Hepatocyte (in vitro differentiated cells): ENCODE results near the gene ATP2B3. TPM values are rescaled to one million over a fixed set of nuclear protein-coding genes. Genes with fewer than 3 reads are reported as not detected.

Experiments used
- DNase-seq: peaks from one replicate; pipeline ENCODE4 v3.0.0-alpha.2; 2016; ENCODE audit warnings: low spot score
- H2AFZ ChIP-seq: fragments of 200-600 bp; sonication (generic); 2 replicates; pipeline ENCODE4 v1.6.0; 2016; ENCODE audit warnings: antibody characterized with exemption, mild to moderate bottlenecking
- H3K27ac ChIP-seq: fragments of 200-600 bp; sonication (generic); 2 replicates; pipeline ENCODE4 v1.5.1; 2016; ENCODE audit warnings: mild to moderate bottlenecking
- H3K27me3 ChIP-seq: fragments of 200-600 bp; sonication (generic); 2 replicates; pipeline ENCODE4 v1.6.1; 2016
- H3K36me3 ChIP-seq: fragments of 200-600 bp; sonication (generic); replicated peaks from 2 replicates; pipeline ENCODE4 v1.5.1; 2016; ENCODE audit warnings: low read depth; ENCODE audit not compliant: insufficient read depth
- H3K4me1 ChIP-seq: fragments of 200-600 bp; sonication (generic); 2 replicates; pipeline ENCODE4 v1.5.1; 2016; ENCODE audit warnings: mild to moderate bottlenecking, moderate library complexity; ENCODE audit not compliant: insufficient read depth
- H3K4me2 ChIP-seq: fragments of 200-600 bp; sonication (generic); 2 replicates; pipeline ENCODE4 v1.6.0; 2016
- H3K4me3 ChIP-seq: fragments of 200-600 bp; sonication (generic); 2 replicates; pipeline ENCODE4 v1.5.1; 2016; ENCODE audit warnings: mild to moderate bottlenecking
- H3K79me2 ChIP-seq: fragments of 200-600 bp; sonication (generic); 2 replicates; pipeline ENCODE4 v1.6.0; 2017; ENCODE audit warnings: mild to moderate bottlenecking
- H3K9me2 ChIP-seq: fragments of 200-600 bp; sonication (generic); replicated peaks from 2 replicates; pipeline ENCODE4 v1.6.0; 2017; ENCODE audit warnings: mild to moderate bottlenecking; ENCODE audit not compliant: insufficient read depth
- H3K9me3 ChIP-seq: fragments of 200-600 bp; sonication (generic); 2 replicates; pipeline ENCODE4 v1.5.1; 2016; ENCODE audit warnings: low read depth, mild to moderate bottlenecking
- H4K20me1 ChIP-seq: fragments of 200-600 bp; sonication (generic); 2 replicates; pipeline ENCODE4 v1.6.0; 2016; ENCODE audit warnings: mild to moderate bottlenecking; ENCODE audit not compliant: insufficient read depth, poor library complexity, severe bottlenecking
- CTCF ChIP-seq: fragments of 200-600 bp; sonication (generic); IDR thresholded peaks from 2 replicates; pipeline ENCODE4 v1.5.1; 2016; ENCODE audit warnings: antibody characterized with exemption, mild to moderate bottlenecking; ENCODE audit not compliant: poor library complexity
- EZH2 ChIP-seq: fragments of 200-600 bp; sonication (generic); IDR thresholded peaks from 2 replicates; pipeline ENCODE4 v1.6.1; 2016; ENCODE audit warnings: antibody characterized with exemption, mild to moderate bottlenecking, borderline replicate concordance
- EZH2phosphoT487 ChIP-seq: fragments of 200-600 bp; sonication (generic); IDR thresholded peaks from one replicate; pipeline ENCODE4 v1.6.1; 2018; ENCODE audit warnings: antibody characterized with exemption, mild to moderate bottlenecking, low read depth, moderate library complexity; ENCODE audit not compliant: unreplicated experiment, severe bottlenecking
- whole genome bisulfite sequencing: methylation state at CpG from one replicate; pipeline ENCODE4 v1.1.6; 2016; ENCODE audit warnings: low lambda C conversion rate; ENCODE audit errors: missing lambda C conversion rate; 5-methylcytosine and 5-hydroxymethylcytosine counted together
- polyA plus RNA-seq: library from polyadenylated mRNA; unstranded; fragments of >200 nt; fragmentation: Nextera tagmentation; extraction: Ambion mirVana; gene quantifications from 2 replicates; pipeline ENCODE4 v1.2.1, GENCODE V29; 2016
- total RNA-seq: library from RNA; depleted of rRNA; stranded (reverse); fragments of >200 nt; gene quantifications from 2 replicates; pipeline ENCODE4 v1.2.3, GENCODE V29; 2014

Gene ATP2B3
- total and polyA plus RNA-seq, 2 experiments from 2014 or later: 0.07 TPM; not detected in 1

GRCh38 chrX:153475751-153476281, 41.6 kb upstream of the ATP2B3 start:
- Histone ChIP-seq H3K79me2 (no peaks in the 10 kb centered on the region), H3K4me3 (no peak overlapping the region), H3K9me3 (no peaks in the 10 kb centered on the region), H3K4me1 (peaks cover 11% of the 10 kb centered on the region), H3K27me3 (no peaks in the 10 kb centered on the region), H3K9me2 (no peaks in the 10 kb centered on the region), H4K20me1 (no peaks in the 10 kb centered on the region), H3K36me3 (no peaks in the 10 kb centered on the region), H2AFZ (no peak overlapping the region), H3K27ac (peak overlapping the region; percentile 95), H3K4me2 (no peak overlapping the region)
- WGBS: 83% methylated on average over 10 of the region's 11 CpGs
- TF ChIP-seq EZH2phosphoT487 (no peak), CTCF (no peak), EZH2 (no peak)
- DNase-seq: no peak

GRCh38 chrX:153476666-153477363, 40.6 kb upstream of the ATP2B3 start:
- H3K4me2 ChIP-seq: peak overlapping the region; percentile 62

GRCh38 chrX:153477364-153477857, 40.0 kb upstream of the ATP2B3 start:
- DNase-seq: no peak
- no peaks in the 10 kb centered on the region for H3K27me3 ChIP-seq
- H3K79me2 ChIP-seq: no peaks in the 10 kb centered on the region
- 62% methylated on average over 10 of the region's 11 CpGs for WGBS
- no peaks in the 10 kb centered on the region for H4K20me1 ChIP-seq
- no peak overlapping the region for H2AFZ ChIP-seq
- H3K4me1 ChIP-seq: peaks cover 11% of the 10 kb centered on the region
- no peak overlapping the region for H3K4me3 ChIP-seq
- H3K9me3 ChIP-seq: no peaks in the 10 kb centered on the region
- peak overlapping the region; percentile 32 for H3K4me2 ChIP-seq
- TF ChIP-seq CTCF (no peak), EZH2phosphoT487 (no peak), EZH2 (no peak)
- no peaks in the 10 kb centered on the region for H3K9me2 ChIP-seq
- peak overlapping the region; percentile 95 for H3K27ac ChIP-seq
- H3K36me3 ChIP-seq: no peaks in the 10 kb centered on the region

More at GRCh38 chrX:153476666-153477363, 40.6 kb upstream of the ATP2B3 start:
- peaks cover 11% of the 10 kb centered on the region for H3K4me1 ChIP-seq
- WGBS: 59% methylated on average over 15 of the region's 16 CpGs
- DNase-seq: peak; percentile 68
- peak overlapping the region; percentile 95 for H3K27ac ChIP-seq
- H3K79me2 ChIP-seq: no peaks in the 10 kb centered on the region
- H3K36me3 ChIP-seq: no peaks in the 10 kb centered on the region
- H2AFZ ChIP-seq: no peak overlapping the region
- H4K20me1 ChIP-seq: no peaks in the 10 kb centered on the region
- TF ChIP-seq EZH2 (no peak), CTCF (no peak), EZH2phosphoT487 (no peak)
- H3K27me3 ChIP-seq: no peaks in the 10 kb centered on the region
- H3K4me3 ChIP-seq: no peak overlapping the region
- H3K9me2 ChIP-seq: no peaks in the 10 kb centered on the region
- H3K9me3 ChIP-seq: no peaks in the 10 kb centered on the region
